IgD-negative memory B cell (primary cell): ENCODE measurements around the gene FBXO15. TPM values are rescaled to one million over a fixed set of nuclear protein-coding genes. Genes with fewer than 3 reads are reported as not detected.
A peak's percentile ranks its signal among the peaks of the same experiment; 100 is the strongest.

Experiments
- H3K27ac Mint-ChIP-seq, 3 donors: one replicate each; pipeline ENCODE4 v1.8.0; 2020 to 2022; ENCODE audit warnings: mild to moderate bottlenecking in 3 of 3, mixed read lengths in 3 of 3, moderate library complexity in 1 of 3
- H3K27me3 Mint-ChIP-seq: one replicate; pipeline ENCODE4 v1.8.0; 2021; ENCODE audit warnings: mixed read lengths
- H3K36me3 Mint-ChIP-seq: one replicate; pipeline ENCODE4 v1.8.0; 2020; ENCODE audit warnings: mild to moderate bottlenecking, mixed read lengths
- H3K4me1 Mint-ChIP-seq, 3 donors: one replicate each; pipeline ENCODE4 v1.8.0; 2020 to 2022; ENCODE audit warnings: mixed read lengths in 3 of 3, mild to moderate bottlenecking in 1 of 3
- H3K4me3 Mint-ChIP-seq, 4 donors: one replicate each; pipeline ENCODE4 v1.8.0; 2020 to 2022; ENCODE audit warnings: mild to moderate bottlenecking in 4 of 4, mixed read lengths in 4 of 4, moderate library complexity in 3 of 4
- H3K9me3 Mint-ChIP-seq, 3 donors: one replicate each; pipeline ENCODE4 v1.8.0; 2020 to 2021; ENCODE audit warnings: mixed read lengths in 3 of 3, mild to moderate bottlenecking in 1 of 3
- polyA plus RNA-seq: library from polyadenylated mRNA; unstranded; fragments of 300-500 nt; fragmentation: Illumina TruSeq; gene quantifications from one replicate; pipeline ENCODE4 v1.2.3, GENCODE V29; 2021

Gene FBXO15
- polyA plus RNA-seq, 1 donor from 2014 or later: 0.90 TPM

DNA sequence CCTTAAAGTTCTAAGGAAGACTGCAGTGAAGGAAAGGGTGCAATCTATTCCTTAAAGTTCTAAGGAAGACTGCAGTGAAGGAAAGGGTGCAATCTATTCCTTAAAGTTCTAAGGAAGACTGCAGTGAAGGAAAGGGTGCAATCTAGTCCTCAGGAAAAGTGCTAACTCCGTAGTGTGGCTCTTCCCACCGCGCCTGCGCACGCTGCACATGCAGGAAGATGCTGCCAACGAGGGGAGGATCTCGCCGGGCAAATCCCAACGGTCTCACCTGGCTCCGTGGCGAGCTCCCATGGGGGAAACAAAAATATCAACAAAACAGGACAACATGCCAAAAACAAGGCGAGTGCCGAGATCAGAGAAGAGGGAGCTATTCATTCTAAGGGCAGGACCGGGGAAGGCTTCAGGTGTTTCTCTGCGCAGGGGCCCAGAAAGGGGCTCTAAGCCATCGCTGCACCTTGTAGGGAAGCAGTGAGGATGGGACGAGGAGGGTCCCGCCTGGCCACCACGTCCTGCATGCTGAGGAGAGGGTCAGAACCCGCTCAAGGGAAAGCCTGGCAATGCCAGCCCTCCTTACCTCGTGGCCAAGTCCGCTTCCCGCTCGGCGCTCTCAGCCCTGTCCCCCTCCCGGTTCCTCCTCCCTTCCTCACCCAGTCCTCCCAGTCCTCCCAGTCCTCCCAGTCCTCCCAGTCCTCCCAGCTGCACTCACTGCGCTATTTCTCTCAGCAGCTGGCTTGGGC, 25.2 kb upstream of the FBXO15 start:
- Mint-ChIP-seq H3K4me3 (no peak overlapping the region), H3K9me3 (no peaks in the 10 kb centered on the region), H3K36me3 (no peaks in the 10 kb centered on the region), H3K4me1 (peaks cover 5 to 8% (median 6%) of the 10 kb centered on the region in 3 donors), H3K27ac (no peak overlapping the region), H3K27me3 (peaks cover 9% of the 10 kb centered on the region)

DNA sequence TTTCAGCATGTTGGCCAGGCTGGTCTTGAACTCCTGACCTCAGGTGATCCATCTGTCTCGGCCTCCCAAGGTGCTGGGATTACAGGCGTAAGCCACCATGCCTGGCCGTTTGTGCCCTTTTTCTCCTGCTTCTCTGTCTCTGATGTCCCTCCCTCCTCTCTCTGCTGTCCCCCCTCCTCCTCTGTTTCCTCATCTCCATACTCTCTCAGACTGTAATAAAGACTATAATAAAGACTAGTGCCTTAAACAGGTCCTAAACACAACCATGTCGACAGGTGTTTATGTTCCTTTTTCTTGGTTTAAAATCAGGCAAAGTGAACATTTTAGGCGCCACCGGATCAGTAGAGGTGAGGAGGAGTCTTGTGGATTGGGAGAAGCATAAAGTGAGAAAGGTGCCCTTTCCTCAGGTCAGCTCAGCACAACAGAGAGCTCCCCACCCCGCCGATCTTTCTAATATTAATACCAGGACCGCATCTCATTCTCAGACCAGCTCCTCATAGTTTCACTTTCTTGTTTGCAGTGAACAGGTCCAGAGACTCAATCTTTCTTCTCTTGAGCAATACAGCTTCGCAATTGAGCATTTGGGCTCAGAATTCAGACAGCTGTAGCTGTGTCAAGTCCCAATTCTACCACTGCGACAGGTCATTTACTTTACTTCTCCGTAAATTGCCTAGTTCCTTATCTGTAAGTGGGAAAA, 24.4 kb upstream of the FBXO15 start:
- Mint-ChIP-seq H3K27me3 (peaks cover 9% of the 10 kb centered on the region), H3K9me3 (no peaks in the 10 kb centered on the region), H3K4me1 (peaks cover 5 to 8% (median 6%) of the 10 kb centered on the region in 3 donors), H3K4me3 (peak overlapping the region; percentile 5 to 86 (median 70)), H3K27ac (no peak overlapping the region), H3K36me3 (no peaks in the 10 kb centered on the region)

DNA sequence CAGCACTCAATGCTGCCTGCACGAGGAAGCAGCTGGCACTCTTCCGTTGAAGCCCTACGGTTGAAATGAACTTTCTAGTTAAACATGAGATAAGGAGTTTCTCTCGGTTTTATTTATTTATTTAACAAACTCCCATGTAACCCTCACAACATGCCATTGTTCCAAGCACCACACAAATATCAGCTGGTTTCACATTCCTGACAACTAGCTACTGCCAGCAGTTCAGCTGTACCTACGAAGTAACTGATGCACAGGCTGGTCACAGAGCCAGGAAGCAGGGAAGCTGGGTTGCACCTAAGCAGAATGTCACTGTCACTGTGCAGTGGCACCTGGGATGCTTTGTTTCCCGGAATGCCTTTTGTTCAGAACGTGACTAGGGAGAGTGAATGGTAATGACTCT, 18.8 kb upstream of the FBXO15 start:
- Mint-ChIP-seq H3K27ac (no peak overlapping the region), H3K9me3 (no peaks in the 10 kb centered on the region), H3K36me3 (peaks cover 4% of the 10 kb centered on the region), H3K4me3 (no peak overlapping the region), H3K4me1 (peaks cover 11 to 15% (median 14%) of the 10 kb centered on the region in 3 donors), H3K27me3 (peaks cover 1% of the 10 kb centered on the region)

DNA sequence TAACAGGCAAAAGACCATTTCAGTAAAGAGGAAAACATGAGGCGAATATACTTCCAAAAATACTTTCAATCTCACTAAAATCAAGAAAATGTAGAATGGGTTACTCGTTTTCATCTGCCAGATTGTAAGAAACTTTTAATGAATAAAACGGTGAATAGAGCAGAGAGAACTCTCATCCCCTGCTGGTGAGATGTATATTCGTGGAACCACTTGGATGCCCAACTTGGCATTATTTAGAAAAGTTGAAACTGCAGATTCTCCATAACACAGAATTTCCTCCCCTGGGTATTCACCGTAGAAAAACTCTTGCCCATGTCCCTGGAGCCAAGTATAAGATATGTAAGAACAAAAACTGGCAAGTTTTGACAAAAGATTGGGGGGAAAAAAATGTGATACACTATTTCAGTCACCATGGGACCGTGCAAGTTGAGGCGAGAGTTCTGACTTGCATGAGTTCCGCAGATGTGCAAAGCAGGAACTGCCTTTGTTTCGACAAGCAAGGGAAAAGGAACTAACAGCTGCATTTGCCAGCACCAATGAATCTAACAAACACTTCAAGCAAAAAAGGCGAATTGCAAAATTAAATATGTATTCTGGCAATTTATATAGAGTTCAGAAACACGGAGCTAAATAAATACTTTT, 15.5 kb upstream of the FBXO15 start:
- Mint-ChIP-seq H3K27ac (no peak overlapping the region), H3K4me1 (peaks cover 14 to 15% (median 14%) of the 10 kb centered on the region in 3 donors), H3K9me3 (no peaks in the 10 kb centered on the region), H3K4me3 (no peak overlapping the region), H3K27me3 (no peaks in the 10 kb centered on the region), H3K36me3 (peaks cover 4% of the 10 kb centered on the region)

DNA sequence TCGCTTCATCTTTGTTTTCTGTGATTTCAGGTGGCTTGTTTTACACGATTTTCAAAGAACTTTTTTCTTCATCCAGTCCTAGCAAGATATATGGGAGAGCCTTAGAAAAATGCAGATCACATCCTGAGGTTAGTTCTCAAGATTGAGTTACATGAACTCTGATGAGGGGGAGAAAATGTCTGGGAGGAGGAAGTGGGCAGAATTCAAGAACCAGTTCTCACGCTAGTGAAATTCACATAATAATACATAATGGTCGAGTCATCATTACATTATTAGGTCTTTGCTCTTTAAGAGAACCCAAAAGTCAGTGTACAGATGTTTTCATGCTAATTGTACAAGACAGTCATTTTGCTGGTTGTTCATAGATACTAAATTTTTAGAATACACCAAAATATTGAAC, 7.6 kb upstream of the FBXO15 start:
- H3K36me3 Mint-ChIP-seq: peaks cover 9% of the 10 kb centered on the region
- H3K27me3 Mint-ChIP-seq: no peaks in the 10 kb centered on the region
- H3K4me3 Mint-ChIP-seq: no peak overlapping the region
- peaks cover 0 to 15% (median 12%) of the 10 kb centered on the region in 3 donors for H3K4me1 Mint-ChIP-seq
- no peaks in the 10 kb centered on the region for H3K9me3 Mint-ChIP-seq
- H3K27ac Mint-ChIP-seq: no peak overlapping the region

DNA sequence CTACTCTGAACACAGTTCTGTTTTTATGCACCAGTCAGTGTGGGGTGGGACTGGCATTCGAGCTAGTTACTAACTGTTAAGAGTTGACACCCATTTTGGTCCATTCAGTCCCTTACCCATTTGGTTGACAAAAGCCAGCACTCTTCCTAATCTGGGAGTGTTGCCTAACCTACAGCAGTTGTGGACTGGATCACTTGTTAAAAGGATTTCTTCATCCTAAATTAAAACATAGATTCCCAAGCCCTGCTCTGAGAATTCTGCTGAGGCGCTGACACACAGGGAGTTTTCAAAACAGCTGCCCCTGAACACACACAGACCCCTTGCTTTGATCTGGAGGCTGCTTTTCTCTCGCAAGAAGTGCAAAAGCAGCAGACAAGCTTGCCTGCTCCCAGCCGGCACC, 7.1 kb upstream of the FBXO15 start:
- Mint-ChIP-seq H3K27ac (no peak overlapping the region), H3K4me1 (peaks cover 0 to 17% (median 12%) of the 10 kb centered on the region in 3 donors), H3K36me3 (peaks cover 9% of the 10 kb centered on the region), H3K4me3 (no peak overlapping the region), H3K9me3 (no peaks in the 10 kb centered on the region), H3K27me3 (no peaks in the 10 kb centered on the region)

DNA sequence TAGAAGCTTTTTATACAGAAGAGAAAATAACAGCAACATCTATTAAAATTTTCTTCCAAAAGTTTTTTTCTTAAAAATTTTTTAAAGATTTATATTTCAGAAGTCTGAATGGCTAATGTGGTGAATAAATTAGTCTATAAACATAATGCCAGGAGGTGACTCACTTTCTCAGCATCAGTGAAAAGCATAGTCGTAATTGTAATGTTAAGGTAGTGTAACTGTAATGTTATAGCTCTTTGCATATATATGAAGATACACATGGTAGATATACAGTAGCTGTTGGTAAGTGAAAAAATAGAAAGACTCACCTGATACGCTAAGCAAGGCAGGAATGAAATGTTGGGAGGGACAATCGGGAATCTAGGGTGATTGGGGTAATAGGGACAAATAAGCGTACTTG, 6.2 kb upstream of the FBXO15 start:
- no peaks in the 10 kb centered on the region for H3K9me3 Mint-ChIP-seq
- H3K36me3 Mint-ChIP-seq: peaks cover 9% of the 10 kb centered on the region
- H3K27me3 Mint-ChIP-seq: no peaks in the 10 kb centered on the region
- H3K4me3 Mint-ChIP-seq: no peak overlapping the region
- no peak overlapping the region for H3K27ac Mint-ChIP-seq
- peaks cover 7 to 24% (median 19%) of the 10 kb centered on the region in 3 donors for H3K4me1 Mint-ChIP-seq

DNA sequence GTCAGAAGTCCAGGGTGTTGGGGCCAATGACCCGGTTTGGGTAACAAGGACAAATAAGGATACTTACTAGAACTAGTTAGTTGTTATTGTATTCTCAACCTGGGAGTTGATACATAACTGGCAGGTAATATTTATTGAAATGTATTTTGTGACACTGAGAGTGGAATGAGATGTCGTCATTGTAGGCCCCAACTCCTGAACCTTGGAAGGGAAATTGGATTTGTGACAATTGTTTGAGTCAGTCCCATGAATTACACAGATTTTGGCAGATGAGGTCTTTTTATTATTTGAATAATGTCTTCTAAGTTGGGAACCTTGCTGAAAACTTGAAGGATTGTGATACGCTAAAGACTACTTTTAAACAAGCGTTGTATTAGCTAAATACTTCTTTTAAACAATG, 5.7 kb upstream of the FBXO15 start:
- Mint-ChIP-seq H3K9me3 (no peaks in the 10 kb centered on the region), H3K27ac (no peak overlapping the region), H3K4me1 (peaks cover 11 to 27% (median 20%) of the 10 kb centered on the region in 3 donors), H3K36me3 (peaks cover 9% of the 10 kb centered on the region), H3K4me3 (peak overlapping the region in 1 of 4 donors; percentile 27), H3K27me3 (no peaks in the 10 kb centered on the region)

DNA sequence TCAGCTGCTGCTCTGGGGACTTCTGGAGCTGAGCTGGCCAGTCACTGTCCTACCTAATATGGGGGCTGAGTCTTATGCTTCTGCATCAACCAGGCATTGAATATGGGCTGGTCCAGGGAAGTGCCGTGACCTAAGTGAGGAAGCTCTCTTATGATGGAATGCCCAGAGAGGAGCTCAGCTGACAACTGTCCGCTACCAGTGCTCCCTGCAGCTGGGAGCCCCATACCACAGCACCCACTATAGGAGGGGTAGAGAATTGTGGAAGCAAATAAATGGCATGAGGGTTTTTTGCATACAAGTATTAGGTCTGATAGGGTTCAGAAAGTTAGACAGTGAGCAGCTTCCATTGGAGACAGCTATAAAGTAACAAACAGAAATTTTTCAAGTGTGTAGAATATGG, 5.2 kb upstream of the FBXO15 start:
- Mint-ChIP-seq H3K4me1 (peaks cover 16 to 27% (median 21%) of the 10 kb centered on the region in 3 donors), H3K27me3 (no peaks in the 10 kb centered on the region), H3K36me3 (peaks cover 9% of the 10 kb centered on the region), H3K27ac (no peak overlapping the region), H3K9me3 (no peaks in the 10 kb centered on the region), H3K4me3 (peak overlapping the region in 1 of 4 donors; percentile 27)

DNA sequence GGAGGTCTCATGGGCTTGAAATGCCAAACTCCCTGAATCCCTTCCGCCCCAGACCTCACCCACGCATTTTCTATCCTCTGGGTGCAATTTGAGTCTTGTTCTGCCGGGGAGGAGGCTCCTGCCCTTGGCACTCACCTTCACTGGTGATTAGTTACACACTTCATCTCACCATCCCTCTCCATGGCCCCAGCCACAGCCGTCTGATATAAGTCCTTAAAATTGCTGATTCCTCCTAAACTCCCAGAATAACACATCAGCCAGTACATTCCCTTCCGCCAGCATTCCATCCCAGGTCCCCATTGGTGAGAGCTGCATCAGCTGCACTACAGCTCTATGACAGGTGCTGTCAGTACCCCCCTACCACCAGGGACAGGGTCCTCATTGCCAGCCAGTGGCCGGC, 4.6 kb upstream of the FBXO15 start:
- Mint-ChIP-seq H3K4me3 (peak overlapping the region in 1 of 4 donors; percentile 80), H3K36me3 (peaks cover 9% of the 10 kb centered on the region), H3K9me3 (no peaks in the 10 kb centered on the region), H3K27me3 (no peaks in the 10 kb centered on the region), H3K4me1 (peaks cover 18 to 27% (median 21%) of the 10 kb centered on the region in 3 donors), H3K27ac (no peak overlapping the region)

DNA sequence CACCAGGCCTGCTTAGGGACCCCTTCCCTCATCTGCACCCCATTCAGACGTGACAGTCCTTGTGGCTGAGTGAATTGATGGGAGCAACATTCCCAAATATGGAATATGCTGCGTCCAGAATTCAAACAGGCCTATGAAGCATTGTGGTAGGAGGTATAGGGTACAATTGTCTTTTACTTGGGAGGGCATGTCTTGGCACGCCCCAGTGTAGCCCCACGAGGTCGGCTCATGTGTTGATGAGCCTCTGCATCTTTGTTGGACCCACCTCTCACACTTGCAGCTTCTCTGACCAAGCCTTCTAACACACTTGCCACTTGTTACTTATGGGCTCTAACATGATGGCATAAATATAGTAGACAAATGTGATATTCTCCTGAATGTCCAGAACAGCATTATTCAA, 2.2 kb upstream of the FBXO15 start:
- Mint-ChIP-seq H3K4me1 (peaks cover 22 to 31% (median 22%) of the 10 kb centered on the region in 3 donors), H3K36me3 (peaks cover 2% of the 10 kb centered on the region), H3K27me3 (no peaks in the 10 kb centered on the region), H3K9me3 (no peaks in the 10 kb centered on the region), H3K4me3 (peak overlapping the region in 3 of 4 donors; percentile 96 to 100 (median 98)), H3K27ac (peak overlapping the region in 1 of 3 donors; percentile 16)

DNA sequence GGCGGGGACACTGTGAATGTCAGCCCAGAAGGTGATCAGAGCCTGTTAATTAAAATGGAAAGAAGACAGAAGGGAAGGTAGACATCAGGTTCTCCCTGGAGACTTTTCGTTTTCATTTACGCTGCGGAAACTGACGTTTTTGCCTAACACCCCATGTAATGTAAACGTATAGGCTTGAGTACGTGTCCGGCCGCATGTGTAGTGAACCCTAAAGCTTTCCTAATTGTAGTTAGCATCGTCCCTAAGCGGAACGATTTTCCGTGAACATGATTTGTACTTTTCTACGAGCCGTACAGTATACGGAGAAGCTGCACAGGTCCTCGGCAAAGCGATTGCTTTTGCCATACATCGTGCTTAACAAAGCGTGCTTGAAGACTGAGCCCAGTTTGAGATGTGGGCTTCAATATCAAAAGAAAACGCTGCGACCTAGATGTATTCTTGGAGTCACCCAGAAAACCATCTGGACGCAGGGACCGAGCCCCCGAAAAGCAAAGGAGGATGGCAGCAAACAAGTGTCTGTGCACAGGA, 973 bp upstream of the FBXO15 start:
- H3K36me3 Mint-ChIP-seq: peaks cover 2% of the 10 kb centered on the region
- peak overlapping the region; percentile 96 to 100 (median 98) for H3K4me3 Mint-ChIP-seq
- H3K27me3 Mint-ChIP-seq: no peaks in the 10 kb centered on the region
- peak overlapping the region; percentile 98 to 100 (median 100) for H3K27ac Mint-ChIP-seq
- H3K4me1 Mint-ChIP-seq: peaks cover 22 to 31% (median 22%) of the 10 kb centered on the region in 3 donors
- no peaks in the 10 kb centered on the region for H3K9me3 Mint-ChIP-seq

DNA sequence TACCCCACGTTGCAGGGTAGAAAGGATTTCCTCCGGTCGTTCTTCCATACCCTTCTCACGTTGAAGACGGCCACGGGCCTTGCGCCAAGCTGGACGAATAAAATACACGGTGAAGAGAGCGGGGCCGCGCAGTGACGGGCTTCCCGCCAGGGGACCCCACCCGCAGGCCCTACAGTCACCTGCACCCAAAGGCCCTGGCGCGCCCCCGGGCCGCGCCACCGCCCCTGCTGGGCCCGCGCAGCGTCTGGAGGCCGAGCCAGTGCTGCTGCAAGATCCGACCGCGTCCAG, 199 bp downstream of the FBXO15 start:
- Mint-ChIP-seq H3K27me3 (no peaks in the 10 kb centered on the region), H3K27ac (peak overlapping the region; percentile 98 to 100 (median 100)), H3K36me3 (no peaks in the 10 kb centered on the region), H3K4me1 (peaks cover 15 to 28% (median 22%) of the 10 kb centered on the region in 3 donors), H3K9me3 (no peaks in the 10 kb centered on the region), H3K4me3 (peak overlapping the region; percentile 96 to 100 (median 98))

DNA sequence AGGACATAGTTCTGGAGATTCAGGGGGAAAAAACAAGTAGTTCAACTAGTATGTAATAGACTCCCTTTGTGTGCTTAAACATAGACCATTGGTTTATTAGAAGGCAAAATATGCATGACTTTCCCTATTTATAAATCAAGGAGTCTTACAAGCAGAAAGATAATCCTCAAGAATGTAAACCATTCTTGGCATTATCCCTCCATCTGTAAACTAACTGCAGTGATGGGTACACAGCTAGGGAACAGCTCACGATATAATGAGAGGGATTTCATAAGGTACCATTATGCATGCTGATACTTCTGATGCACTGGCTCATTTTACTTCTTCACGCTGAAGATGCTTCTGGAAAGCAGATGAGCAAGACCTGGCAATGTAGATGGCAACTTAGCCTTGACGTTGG, 878 bp downstream of the FBXO15 start:
- Mint-ChIP-seq H3K4me3 (peak overlapping the region; percentile 96 to 100 (median 98)), H3K36me3 (no peaks in the 10 kb centered on the region), H3K4me1 (peaks cover 12 to 25% (median 22%) of the 10 kb centered on the region in 3 donors), H3K27me3 (no peaks in the 10 kb centered on the region), H3K27ac (peak overlapping the region; percentile 98 to 100 (median 100)), H3K9me3 (no peaks in the 10 kb centered on the region)

DNA sequence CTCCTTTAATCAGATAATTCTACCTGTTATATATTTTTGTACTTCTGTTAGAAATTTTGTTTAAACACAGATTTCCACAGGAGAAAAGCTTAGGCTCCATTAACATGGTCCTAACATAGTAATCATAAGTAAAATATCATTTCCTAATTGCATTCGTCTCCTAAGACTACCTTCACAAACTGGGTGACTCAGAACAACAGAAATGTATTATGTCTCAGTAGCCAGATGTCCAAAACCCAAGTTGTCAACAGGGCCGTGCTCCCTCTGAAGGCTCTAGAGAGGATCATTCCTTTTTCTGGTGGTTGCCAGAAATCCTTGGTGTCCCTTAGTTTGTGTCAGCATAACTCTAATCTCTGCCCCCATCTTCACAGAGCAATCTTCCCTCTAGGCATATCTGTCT, 5.4 kb downstream of the FBXO15 start:
- H3K27ac Mint-ChIP-seq: no peak overlapping the region
- peaks cover 8% of the 10 kb centered on the region for H3K27me3 Mint-ChIP-seq
- H3K36me3 Mint-ChIP-seq: no peaks in the 10 kb centered on the region
- H3K4me1 Mint-ChIP-seq: peaks cover 1 to 4% (median 4%) of the 10 kb centered on the region in 3 donors
- no peaks in the 10 kb centered on the region for H3K9me3 Mint-ChIP-seq
- no peak overlapping the region for H3K4me3 Mint-ChIP-seq
